CD1c-positive myeloid dendritic cell (primary cell): ENCODE measurements around the gene RALGDS.

Experiments
- DNase-seq: peaks from one replicate; pipeline ENCODE4 v3.0.0-alpha.2; 2016; ENCODE audit errors: extremely low spot score

RALGDS gene

DNA sequence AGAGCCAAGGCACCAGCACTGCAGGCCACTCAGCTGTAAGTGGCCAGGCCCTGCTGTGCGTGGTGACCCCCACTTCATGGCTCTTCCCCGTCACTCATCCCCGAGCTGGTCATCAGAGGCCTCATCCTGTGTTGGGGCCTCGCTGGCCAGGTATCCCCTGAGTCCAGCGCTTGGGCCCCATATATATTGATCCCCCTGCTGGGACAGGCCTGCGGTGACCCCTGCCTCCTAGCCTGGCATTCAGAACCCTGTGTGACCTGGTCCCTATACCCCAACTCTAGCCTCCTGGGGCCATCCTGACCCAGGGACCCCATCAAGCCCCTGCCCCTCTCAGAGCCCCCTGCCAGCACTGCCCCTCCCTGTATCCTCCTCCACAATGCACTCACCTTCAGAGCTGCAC lies 30.0 kb upstream of the RALGDS start:
- no peak for DNase-seq

GRCh38 chr9:133149130-133150015 lies 28.3 kb upstream of the RALGDS start:
- peak; percentile 95 for DNase-seq

DNA sequence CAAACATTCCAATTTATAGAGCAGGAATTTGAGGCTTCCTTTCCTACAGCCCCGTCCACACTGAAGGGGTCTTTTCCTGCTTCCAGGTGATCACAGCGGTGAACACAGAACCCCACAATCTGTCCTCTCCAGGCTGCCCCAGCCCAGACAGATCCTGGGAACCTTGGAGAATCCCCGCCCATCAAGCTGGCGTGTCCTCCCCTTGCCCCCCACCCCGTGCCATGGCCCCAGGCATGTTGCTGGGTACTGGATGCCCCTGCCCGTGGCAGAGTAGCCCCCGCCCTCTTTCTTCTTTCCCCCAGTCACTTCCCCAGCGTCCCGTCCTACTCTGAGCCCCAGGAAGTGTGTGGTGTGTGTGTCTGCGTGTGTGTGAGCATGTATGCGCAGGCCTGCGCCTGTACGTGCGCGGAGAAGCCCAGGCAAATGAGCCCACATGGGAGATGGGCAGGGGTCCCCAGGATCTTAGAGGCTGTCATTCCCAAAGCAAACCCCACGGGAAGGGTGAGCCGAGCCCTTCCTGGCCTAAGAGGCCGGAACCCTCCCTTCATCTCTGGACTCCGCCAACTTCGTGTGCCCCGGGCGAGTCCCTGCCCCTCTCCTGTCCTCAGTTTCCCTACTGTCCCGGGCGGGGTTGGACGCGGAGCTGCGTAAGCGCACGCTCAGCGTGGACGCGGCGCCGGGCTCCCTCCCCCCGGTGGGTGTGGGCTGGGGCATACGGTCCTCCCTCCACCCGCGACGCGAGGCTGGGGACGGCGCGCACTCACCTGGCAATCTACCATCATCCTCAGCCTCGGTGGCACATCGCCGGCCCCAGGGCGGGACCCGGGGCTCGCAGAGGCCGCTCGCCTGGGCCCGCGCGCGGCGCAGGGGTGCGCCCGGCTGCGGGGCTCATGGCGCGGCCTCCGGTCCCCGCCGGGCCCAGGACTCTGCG lies 27.4 kb upstream of the RALGDS start:
- peak; percentile 63 for DNase-seq

DNA sequence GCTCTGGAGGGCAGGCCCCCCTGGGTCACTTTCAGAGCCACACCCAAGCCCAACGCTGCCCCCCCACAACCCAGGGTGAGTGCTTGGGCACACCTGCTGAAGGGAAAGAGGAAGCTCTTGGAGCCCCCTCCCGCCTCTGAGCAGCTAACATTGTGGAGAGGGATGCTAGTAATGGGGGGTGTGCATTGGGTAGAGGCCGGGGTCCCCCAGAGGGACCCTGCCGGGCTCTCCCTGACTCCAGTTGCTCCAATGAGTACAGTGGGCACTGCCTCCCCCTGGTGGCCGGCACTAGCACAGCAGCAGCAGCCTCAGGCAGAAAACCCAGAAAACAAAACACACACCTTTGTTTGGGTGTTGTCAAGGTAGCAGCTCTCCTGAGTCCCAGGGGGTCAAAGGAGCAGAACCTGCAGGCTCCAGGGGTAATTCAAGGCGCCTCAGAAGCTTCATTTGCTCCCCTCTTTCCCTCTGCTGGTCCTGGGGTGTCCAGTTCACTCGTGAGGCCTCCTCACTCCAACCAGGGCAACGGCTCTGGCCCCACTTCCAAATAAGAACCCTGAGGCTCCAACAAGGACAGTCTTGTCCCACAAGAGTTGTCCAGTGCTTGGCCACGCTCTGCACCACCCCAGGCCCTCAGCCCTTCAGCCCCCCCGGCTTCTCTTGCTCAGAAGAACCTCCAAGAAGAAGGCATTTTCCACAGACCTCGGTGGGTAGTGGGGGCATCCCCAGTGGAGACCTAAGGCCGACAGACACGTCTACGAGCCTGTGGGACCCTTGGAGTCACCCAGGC lies 26.6 kb upstream of the RALGDS start:
- DNase-seq, result peak; percentile 77

GRCh38 chr9:133146746-133147411 lies 25.8 kb upstream of the RALGDS start:
- no peak for DNase-seq

DNA sequence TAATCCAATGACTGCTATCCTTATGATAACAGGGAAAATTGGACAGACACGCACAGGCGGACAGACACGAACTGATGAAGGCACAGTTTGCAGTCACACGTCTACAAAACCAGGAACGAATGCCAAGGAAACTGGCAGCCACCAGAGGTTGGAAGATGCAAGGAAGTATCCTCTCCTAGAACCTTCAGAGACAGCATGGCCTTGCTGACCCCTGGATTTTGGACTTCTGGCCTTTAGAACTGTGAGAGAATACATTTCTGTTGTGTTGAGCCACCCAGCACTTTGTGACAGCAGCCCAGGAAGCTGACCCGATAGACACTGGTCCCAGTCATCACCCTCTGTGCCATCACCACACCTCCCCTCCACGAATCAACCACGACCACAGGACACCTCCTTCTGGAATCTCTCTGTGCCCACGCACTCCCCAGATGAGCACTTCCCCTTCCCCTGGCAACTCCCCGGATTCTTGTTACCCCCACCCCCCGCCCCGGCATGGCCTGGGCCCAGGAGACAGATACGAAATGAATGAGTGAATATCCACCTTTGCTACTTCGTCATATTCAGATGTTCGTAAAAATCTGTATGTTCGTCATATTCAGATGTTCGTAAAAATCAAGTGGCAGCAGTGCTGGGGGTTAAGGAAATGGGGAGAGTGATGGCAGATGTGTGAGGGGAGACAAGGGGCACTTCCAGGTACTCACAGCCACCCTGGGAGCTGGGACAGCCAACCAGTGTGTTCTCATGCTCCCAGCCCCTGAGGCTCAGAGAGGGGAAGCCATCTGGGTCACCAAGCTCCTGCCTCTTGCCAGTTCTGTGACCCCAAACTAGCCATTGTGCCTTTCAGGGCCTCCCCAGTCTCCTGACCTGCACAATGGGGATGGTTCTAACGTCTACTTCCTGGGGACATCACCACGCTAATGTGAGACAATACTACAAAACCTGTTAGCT lies 24.1 kb upstream of the RALGDS start:
- DNase-seq, result peak; percentile 56

- DNase-seq, result peak; percentile 94
Observed at GRCh38 chr9:133144142-133144903, 23.3 kb upstream of the RALGDS start.

DNA sequence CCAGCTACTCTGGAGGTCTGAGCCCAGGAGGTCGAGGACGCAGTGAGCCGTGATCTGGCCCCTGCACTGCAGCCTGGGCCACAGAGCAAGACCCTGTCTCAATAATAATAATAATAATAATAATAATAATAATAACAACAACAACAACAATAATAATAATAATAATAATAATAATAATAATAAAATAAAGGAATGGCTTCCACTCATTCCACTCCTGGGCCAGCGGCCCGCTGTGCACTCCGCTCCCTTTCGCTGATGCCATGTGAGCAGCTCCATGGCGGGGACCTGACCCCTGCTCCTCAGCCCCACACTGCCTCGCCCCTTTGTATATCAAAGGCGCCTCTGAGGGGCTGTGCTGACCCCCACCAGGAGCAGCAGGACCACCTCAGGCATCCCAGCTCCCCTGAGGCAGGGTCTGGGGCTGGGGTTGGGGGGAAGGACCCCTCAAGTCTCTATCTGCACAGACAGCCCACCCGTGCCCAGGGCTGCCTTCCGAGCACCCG lies 22.6 kb upstream of the RALGDS start:
- no peak for DNase-seq

DNA sequence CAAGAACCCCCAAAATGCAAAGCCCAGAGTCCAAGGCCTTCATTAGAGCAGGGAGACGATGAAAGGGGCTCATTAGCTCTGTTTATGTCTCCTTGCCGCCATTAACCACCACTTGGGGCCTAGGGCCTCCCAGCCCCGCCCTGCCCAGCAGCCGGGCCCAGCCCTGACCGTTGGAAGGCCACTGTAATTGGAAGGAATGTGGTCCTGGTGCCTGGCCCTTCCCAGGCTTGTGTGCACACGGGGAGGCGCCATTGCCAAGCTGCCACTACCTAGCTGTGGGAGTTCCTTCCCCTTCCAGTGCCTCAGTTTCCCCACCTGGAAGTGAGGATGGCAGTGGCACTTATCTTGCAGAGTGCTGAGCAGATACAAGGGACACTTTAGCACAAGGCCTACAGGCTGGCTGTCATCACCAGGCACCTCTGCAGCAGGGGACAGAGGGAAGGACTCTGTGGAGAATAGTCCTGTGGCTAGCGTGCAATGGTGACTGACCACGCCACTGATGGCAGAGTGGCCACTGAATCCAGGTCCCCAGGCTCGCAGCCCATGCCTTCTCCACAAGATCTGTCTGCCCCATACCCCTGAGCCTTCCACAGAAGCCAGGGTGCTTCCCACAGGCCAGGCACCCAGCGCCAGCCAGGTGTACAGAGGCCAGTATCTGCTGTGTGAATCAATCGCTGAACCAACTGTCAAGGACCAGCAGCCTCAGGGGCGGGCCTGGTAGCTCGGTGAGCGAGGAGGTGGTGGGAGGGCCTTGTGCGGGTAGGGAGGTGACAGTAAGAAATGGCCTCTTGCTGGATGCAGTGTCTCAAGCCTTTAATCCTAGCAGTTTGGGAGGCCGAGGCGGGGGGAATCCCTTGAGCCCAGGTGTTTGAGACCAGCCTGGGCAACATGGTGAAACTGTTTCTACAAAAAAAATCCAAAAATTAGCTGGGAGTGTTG lies 21.9 kb upstream of the RALGDS start:
- DNase-seq, result no peak

GRCh38 chr9:133141833-133142595 lies 21.0 kb upstream of the RALGDS start:
- peak; percentile 58 for DNase-seq

DNA sequence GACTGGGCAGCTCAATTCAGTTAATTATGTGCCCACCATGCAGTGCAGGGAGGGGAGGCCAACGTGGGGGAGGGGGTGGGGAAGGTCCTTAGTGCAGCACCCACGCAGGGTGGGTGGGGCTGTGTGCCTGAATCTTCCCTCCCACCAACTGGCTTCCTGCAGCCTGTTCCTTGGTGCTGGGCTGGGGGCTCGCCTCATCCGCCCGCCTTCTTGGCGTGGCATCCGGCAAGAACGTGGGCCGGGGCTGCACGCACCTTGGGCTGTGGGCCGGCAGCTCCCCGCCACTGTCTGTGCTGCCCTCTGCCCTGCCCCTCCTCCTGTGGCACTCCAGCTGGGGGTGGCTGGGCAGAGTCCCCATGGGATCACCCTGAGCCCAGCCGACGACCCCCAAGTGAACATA lies 19.6 kb upstream of the RALGDS start:
- DNase-seq, result no peak

DNA sequence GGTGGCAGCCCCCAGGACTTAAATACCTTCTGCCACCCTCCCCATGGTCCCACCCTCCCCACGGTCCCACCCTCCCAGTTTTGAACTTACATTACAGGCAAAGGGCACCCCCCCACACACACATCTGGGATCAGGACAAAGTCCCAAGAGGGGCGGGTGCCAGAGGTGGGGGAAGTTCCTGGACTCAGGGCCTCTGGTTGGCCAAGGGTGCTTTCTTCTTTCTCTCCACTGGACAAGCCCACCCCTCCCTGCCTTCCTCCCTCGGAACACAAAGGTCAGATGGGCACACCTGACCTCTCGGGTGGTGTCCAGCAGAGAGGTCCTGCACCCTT lies 19.1 kb upstream of the RALGDS start:
- DNase-seq, result no peak

DNA sequence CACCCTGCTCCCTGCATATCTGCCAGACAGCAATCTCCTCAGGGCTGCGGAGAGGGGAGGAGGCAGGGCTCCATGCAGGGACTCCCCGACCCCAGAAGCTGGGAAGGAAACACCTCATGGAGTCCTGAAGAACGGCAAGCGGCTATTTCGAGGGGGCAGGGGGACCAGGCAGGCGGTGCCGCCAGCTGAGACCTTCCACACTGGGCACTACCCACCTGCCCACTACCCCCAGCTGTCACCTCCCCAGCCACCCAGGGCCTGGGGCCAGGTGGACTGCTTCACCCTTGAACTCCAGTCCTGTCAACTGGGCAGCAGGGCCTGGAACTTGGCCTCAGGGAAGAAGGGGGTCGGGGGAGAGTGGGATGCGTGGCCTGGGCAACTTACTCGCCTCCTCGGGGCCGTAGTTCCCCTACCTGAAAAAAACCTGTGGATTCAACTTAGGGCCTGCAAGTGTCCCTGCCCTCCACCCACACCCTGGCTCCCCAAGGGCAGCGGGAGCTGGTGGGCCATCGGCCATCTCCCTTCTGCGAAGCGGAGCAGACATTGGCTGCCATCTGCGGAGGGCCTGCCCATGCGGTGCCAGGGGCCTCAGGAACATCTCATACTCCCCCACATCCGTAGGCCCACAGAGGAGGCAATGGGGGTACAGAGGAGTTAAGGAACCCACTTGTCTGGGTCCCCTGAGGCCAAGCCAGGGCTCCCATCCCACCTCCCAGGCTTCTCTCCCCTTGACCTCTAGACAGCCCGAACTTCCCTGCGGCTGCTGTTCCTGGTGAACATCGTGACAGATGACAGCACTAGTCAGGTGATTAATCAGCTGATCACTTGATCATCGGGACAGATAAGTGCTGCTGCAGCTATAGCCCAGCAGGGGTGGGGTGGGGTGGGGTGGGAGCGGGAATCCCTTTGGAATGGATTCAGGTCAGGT lies 18.5 kb upstream of the RALGDS start:
- peak; percentile 72 for DNase-seq

- peak; percentile 54 for DNase-seq
Observed at GRCh38 chr9:133137451-133138231, 16.6 kb upstream of the RALGDS start.

GRCh38 chr9:133135146-133135745 lies 14.2 kb upstream of the RALGDS start:
- peak; percentile 53 for DNase-seq
